Fibroblast of skin of left biceps (primary cell): ENCODE data around the gene CUL2.
"Not testable (repeated sequence)": the region's sequence is repeated elsewhere in the genome, so short reads cannot be mapped to it uniquely, and the experiment has no call there.

Experiments
- DNase-seq, 2 experiments: peaks; one replicate each; pipeline ENCODE4 v3.0.0-alpha.2; 2013; ENCODE audit warnings: low read depth in 2 of 2

Gene CUL2

DNA sequence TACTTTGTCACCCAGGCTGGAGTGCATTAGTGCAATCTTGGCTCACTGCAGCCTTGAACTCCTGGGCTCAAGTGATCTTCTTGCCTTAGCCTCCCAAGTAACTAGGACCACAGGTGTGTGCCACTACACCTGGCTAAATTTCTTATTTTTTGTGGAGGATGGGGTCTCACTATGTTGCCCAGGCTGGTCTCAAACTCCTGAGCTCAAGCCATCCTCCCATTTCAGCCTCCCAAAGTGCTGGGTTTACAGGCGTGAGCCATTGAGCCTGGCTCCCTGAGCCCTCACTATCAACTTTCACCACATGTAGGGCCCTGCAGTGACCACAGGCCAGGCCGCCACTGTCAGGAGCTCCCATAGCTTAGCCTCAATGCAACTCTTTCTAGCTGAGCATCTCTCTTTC is 110.2 kb downstream of the CUL2 start:
- no peak for DNase-seq

DNA sequence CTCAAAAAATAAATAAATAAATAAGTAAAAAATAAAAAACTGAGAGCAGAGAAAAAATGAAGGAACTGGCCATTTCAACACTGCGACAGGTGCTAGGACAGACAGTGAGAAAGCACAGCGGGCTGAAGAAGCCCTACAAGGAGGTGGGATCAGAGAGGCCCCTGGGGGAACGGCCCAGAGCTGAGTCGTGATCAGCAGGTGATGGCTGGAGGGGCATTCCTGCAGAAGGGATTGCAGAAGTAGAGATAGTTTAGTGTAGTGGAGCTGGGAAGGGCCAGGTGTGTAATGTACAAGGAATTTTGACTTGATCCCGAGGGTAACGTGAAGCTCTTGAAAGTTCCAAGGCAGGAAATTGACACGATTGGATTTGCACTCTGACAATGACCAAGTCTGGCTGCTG is 112.1 kb downstream of the CUL2 start:
- DNase-seq = no peak

DNA sequence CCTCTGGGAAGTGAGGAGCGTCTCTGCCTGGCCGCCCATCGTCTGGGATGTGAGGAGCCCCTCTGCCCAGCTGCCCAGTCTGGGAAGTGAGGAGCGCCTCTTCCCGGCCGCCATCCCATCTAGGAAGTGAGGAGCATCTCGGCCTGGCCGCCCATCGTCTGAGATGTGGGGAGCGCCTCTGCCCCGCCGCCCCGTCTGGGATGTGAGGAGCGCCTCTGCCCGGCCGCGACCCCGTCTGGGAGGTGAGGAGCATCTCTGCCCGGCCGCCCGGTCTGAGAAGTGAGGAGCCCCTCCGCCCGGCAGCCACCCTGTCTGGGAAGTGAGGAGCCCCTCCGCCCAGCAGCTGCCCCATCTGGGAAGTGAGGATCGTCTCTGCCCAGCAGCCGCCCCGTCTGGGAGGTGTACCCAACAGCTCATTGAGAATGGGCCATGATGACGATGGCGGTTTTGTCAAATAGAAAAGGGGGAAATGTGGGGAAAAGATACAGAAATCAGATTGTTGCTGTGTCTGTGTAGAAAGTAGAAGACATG is 113.7 kb downstream of the CUL2 start:
- DNase-seq = not testable (repeated sequence)

DNA sequence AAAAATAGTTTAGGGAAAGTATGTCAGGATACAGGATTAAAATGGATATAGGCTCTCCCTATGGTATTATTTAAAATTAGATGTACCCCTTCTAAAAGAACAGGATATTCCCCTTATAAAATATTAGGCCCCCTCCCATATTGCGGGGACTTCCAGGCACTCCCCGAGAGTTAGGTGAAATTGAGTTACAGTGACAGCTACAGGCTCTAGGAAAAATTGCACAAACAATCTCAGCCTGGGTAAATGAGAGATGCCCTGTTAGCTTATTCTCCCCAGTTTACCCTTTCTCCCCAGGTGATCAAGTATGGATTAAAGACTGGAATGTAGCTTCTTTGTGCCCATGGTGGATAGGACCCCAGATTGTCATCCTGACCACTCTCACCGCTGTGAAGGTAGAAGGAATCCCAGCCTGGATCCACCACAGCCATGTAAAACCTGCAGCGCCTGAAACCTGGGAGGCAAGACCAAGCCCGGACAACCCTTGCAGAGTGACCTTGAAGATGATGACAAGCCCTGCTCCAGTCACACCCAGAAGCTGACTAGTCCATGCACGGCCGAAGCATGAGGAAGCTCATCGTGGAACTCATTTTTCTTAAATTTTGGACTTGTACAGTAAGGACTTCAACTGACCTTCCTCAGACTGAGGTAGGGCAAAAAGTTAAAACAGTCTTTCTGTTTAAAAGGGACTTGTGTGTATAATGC is 115.6 kb downstream of the CUL2 start:
- not testable (repeated sequence) for DNase-seq

DNA sequence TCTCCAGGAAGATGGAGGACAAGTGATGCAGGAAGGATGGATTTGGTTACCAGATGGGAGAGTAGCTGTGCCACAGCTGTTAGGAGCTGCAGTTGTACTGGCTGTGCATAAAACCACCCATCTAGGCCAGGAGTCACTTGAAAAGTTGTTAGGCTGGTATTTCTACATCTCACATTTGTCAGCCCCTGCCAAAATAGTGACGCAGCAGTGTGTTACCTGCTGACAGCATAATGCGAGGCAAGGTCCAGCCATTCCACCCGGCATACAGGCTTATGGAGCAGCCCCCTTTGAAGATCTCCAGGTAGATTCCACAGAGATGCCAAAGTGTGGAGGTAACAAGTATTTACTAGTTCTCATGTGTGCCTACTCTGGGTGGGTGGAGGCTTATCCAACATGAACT is 116.4 kb downstream of the CUL2 start:
- not testable (repeated sequence) for DNase-seq

GRCh38 chr10:34973121-34973520 is 117.0 kb downstream of the CUL2 start:
- not testable (repeated sequence) for DNase-seq

DNA sequence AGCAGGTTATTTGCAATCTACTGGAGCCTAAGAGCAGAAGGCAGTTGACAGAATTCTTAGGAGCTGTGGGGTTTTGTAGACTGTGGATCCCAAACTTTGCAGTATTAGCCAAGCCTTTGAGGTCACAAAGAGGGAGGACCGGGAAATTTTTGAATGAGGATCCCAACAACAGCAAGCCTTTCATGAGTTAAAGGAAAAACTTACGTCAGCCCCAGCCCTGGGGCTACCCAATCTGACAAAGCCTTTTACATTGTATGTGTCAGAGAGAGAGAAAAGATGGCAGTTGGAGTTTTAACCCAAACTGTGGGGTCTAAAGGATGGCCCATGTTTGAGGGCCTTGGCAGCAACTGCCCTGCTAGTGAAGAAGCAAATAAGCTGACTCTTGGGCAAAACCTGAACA is 117.5 kb downstream of the CUL2 start:
- not testable (repeated sequence) for DNase-seq

DNA sequence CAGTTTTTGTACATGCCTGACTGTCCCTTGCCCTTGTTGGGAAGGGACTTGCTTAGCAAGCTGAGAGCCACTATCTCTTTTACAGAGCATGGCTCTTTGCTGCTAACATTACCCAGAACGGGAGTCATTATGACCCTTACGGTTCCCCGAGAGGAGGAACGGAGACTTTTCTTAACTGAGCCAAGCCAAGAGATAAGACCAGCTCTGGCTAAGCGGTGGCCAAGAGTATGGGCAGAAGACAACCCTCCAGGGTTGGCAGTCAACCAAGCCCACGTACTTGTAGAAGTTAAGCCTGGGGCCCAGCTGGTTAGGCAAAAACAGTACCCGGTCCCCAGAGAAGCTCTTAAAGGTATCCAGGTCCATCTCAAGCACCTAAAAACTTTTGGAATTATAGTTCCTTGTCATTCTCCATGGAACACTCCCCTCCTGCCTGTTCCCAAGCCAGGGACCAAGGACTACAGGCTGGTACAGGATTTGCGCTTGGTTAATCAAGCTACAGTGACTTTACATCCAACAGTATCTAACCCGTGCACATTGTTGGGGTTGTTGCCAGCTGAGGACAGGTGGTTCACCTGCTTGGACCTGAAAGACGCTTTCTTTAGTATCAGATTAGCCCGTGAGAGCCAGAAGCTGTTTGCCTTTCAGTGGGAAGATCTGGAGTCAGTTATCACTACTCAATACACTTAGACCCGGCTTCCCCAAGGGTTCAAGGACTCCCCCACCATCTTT is 118.4 kb downstream of the CUL2 start:
- not testable (repeated sequence) for DNase-seq

DNA sequence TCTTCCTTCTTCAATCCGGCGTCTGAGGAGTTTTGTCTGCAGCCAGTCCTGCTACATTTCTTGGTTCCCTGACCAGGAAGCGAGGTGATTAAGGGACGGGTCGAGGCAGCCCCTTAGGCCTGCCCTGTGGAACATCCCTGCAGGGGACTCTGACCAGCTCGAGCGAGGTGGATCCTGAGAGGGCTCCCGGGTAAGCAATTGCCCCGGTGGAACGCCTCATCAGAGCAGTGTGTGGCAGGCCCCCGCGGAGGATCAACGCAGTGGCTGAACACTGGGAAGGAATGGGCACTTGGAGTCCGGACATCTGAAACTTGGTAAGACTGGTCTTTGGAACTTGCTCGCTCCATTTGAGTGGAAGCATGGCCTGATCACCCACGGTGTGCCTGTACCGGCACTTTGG is 121.0 kb downstream of the CUL2 start:
- no peak for DNase-seq

DNA sequence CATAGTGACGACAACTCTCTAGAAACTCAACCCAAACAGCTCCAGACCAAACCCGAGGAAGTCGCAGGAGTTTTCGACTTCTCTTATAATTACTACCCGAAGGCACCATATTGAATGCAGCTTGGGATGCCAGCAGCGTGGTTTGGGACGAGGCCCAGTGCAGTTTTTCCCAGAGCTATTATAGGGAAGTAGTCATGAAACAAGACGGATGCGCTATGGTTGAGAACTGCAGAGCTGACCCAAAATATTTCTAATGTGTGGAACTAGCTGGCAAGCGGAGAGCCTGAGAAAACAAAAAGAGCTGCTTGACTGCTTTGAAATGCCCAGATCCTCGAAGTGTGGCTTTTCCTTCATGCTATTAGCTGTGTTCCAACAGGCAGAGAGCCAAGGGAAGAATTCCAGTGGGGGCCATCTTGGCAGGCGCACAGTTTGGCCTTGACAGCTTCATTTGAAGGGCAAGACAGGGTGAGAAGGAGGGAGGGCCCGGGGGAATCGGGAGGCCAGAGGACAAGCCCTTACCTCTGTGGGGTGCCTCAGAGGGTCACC is 122.7 kb downstream of the CUL2 start:
- peak; percentile 60 to 72 for DNase-seq

DNA sequence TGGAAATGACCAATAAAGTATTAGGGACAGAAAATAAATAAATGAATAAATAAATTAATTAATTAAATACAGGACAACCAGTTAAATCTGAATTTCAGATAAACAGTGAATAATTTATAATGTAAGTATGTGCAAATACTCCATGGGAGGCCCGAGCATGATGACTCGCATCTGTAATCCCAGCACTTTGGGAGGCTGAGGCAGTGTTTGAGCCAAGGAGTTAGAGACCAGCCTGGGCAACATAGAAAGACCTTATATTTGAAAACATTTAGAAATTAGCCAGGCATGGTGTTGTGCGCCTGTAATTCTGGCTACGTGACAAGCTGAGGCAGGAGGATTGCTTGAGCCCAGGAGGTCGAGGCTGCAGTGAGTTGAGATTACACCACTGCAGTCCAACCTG is 123.7 kb downstream of the CUL2 start:
- peak; percentile 11 to 12 for DNase-seq

- no peak for DNase-seq
Observed at GRCh38 chr10:34966040-34966439, 124.1 kb downstream of the CUL2 start.

DNA sequence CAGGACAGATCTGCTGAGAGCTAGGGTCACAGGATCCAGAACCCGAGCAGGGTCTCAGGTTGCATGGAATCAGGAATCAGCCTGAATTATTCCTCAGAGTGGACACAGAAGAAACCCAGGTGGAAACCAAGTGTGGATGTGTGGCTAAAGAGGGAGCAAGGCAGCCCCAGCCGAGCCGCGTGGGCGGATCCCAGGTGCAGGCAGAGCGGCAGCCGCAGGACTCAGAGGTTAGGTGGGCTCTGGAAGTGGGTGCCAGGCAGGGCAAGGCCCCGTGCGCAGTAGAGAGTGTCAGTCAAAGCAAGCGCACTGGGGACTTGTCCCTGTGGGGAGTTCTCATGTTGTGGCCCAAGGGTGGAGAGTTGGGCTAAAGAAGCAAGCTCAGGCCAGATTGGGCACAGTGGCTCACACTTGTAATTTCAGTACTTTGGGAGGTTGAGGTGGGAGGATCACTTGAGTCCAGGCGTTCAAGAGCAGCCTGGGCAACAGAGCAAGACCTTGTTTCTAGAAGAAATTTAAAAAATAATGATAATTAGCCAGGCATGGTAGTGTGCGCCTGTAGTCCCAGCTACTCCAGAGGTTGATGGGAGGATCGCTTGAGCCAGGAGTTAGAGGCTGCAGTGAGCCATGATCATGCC is 125.9 kb downstream of the CUL2 start:
- no peak for DNase-seq

DNA sequence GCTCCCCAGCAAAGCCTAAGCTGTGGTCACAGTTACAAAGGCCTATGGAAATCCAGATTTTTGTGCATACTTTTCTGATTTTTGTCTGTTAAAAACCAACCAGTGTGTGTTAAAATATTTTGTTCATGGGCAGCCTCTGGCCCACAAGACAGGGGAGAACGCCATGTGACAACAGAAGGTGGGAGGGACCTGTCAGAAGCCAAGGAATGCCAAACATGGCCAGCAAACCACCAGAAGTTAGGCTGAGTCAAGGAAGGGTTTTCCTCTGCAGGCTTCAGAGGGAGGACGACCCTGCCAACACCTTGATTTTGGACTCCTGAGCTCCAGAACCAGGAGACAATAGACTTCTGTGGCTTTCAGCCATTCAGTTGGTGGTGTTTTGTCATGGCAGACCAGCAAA is 127.3 kb downstream of the CUL2 start:
- DNase-seq = no peak

GRCh38 chr10:34960983-34961382 is 129.2 kb downstream of the CUL2 start:
- no peak for DNase-seq

- DNase-seq = no peak
Observed at GRCh38 chr10:34959786-34960185, 130.4 kb downstream of the CUL2 start.

DNA sequence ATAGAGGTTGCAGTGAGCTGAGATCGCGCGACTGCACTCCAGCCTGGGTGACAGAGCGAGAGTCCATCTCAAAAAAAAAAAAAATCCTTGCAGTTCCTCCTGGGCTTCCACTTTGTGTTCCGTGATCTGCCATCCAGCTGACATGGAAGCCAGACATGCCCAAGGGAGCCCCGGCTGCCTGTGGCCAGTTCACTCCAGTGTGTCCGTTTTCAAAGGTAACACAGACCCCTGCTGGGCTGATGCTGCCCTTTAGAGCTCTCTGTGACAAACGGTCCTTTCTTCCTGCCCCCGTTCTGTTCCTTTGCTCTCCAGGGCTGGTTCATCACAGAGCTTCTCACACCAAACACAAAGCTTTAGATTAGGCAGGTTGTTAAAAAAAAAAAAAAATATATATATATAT is 130.8 kb downstream of the CUL2 start:
- no peak for DNase-seq
